ENCODE data around the gene FARS2.

The FARS2 gene

GRCh38 chr6:5587648-5588047 lies 326.3 kb downstream of the FARS2 start:
- TF ChIP-seq POLR2A (IDR thresholded peaks at IDR 0.05; ENCODE audit: low read length): no peak
- TF ChIP-seq GATA1 (IDR thresholded peaks at IDR 0.05; ENCODE audit: low read depth, low read length): no peak
- DNase-seq: no peak

GRCh38 chr6:5589422-5590141 lies 328.3 kb downstream of the FARS2 start:
- TF ChIP-seq POLR2A (IDR thresholded peaks at IDR 0.05; ENCODE audit: low read length) (no peak), GATA1 (IDR thresholded peaks at IDR 0.05; ENCODE audit: low read depth, low read length) (no peak)
- DNase-seq: no peak

- TF ChIP-seq GATA1 (IDR thresholded peaks at IDR 0.05; ENCODE audit: low read depth, low read length) (no peak), POLR2A (IDR thresholded peaks at IDR 0.05; ENCODE audit: low read length) (no peak)
- no peak for DNase-seq
Observed at GRCh38 chr6:5590187-5590586, 328.9 kb downstream of the FARS2 start.

- peak; percentile 35 to 72 for DNase-seq
- TF ChIP-seq GATA1 (IDR thresholded peaks at IDR 0.05; ENCODE audit: low read depth, low read length) (no peak), POLR2A (IDR thresholded peaks at IDR 0.05; ENCODE audit: low read length) (no peak)
Observed at GRCh38 chr6:5592886-5593519, 331.7 kb downstream of the FARS2 start.

GRCh38 chr6:5595184-5595583 lies 333.9 kb downstream of the FARS2 start:
- DNase-seq: no peak
- TF ChIP-seq GATA1 (IDR thresholded peaks at IDR 0.05; ENCODE audit: low read depth, low read length) (no peak), POLR2A (IDR thresholded peaks at IDR 0.05; ENCODE audit: low read length) (no peak)

- DNase-seq: no peak
- TF ChIP-seq GATA1 (IDR thresholded peaks at IDR 0.05; ENCODE audit: low read depth, low read length) (no peak), POLR2A (IDR thresholded peaks at IDR 0.05; ENCODE audit: low read length) (no peak)
Observed at GRCh38 chr6:5597413-5597812, 336.1 kb downstream of the FARS2 start.

- DNase-seq: no peak
- no peak for TF ChIP-seq POLR2A (IDR thresholded peaks at IDR 0.05; ENCODE audit: low read length)
- TF ChIP-seq GATA1 (IDR thresholded peaks at IDR 0.05; ENCODE audit: low read depth, low read length): no peak
Observed at GRCh38 chr6:5598123-5598522, 336.8 kb downstream of the FARS2 start.

- TF ChIP-seq POLR2A (IDR thresholded peaks at IDR 0.05; ENCODE audit: low read length): no peak
- no peak for TF ChIP-seq GATA1 (IDR thresholded peaks at IDR 0.05; ENCODE audit: low read depth, low read length)
- DNase-seq: no peak
Observed at GRCh38 chr6:5599127-5599526, 337.8 kb downstream of the FARS2 start.

GRCh38 chr6:5605937-5606336 lies 344.6 kb downstream of the FARS2 start:
- DNase-seq: no peak
- no peak for TF ChIP-seq POLR2A (IDR thresholded peaks at IDR 0.05; ENCODE audit: low read length)
- no peak for TF ChIP-seq GATA1 (IDR thresholded peaks at IDR 0.05; ENCODE audit: low read depth, low read length)

- DNase-seq: no peak
- no peak for TF ChIP-seq POLR2A (IDR thresholded peaks at IDR 0.05; ENCODE audit: low read length)
- no peak for TF ChIP-seq GATA1 (IDR thresholded peaks at IDR 0.05; ENCODE audit: low read depth, low read length)
Observed at GRCh38 chr6:5606546-5606945, 345.2 kb downstream of the FARS2 start.

- no peak for TF ChIP-seq POLR2A (IDR thresholded peaks at IDR 0.05; ENCODE audit: low read length)
Observed at GRCh38 chr6:5610640-5611039, 349.3 kb downstream of the FARS2 start.

GRCh38 chr6:5617179-5617578 lies 355.9 kb downstream of the FARS2 start:
- no peak for DNase-seq
- no peak for TF ChIP-seq POLR2A (IDR thresholded peaks at IDR 0.05; ENCODE audit: low read length)
- no peak for TF ChIP-seq GATA1 (IDR thresholded peaks at IDR 0.05; ENCODE audit: low read depth, low read length)

More at GRCh38 chr6:5610640-5611039, 349.3 kb downstream of the FARS2 start:
- DNase-seq: no peak

GRCh38 chr6:5619249-5619648 lies 357.9 kb downstream of the FARS2 start:
- DNase-seq: no peak
- TF ChIP-seq POLR2A (IDR thresholded peaks at IDR 0.05; ENCODE audit: low read length): no peak
- TF ChIP-seq GATA1 (IDR thresholded peaks at IDR 0.05; ENCODE audit: low read depth, low read length): no peak

GRCh38 chr6:5622276-5623005 lies 361.1 kb downstream of the FARS2 start:
- no peak for DNase-seq
- no peak for TF ChIP-seq POLR2A (IDR thresholded peaks at IDR 0.05; ENCODE audit: low read length)
- no peak for TF ChIP-seq GATA1 (IDR thresholded peaks at IDR 0.05; ENCODE audit: low read depth, low read length)
